ENCODE results near the gene ASPSCR1. TPM values are rescaled to one million over a fixed set of nuclear protein-coding genes. Genes with fewer than 3 reads are reported as not detected.

ASPSCR1 gene
- total and polyA plus RNA-seq, 9 of the 15 experiments (the other 6 are each of a cell fraction or from before 2014, with no cell fraction given): 0.90 to 36.9 (median 11.6) TPM

- TF ChIP-seq RBM14 (IDR thresholded peaks at IDR 0.05; ENCODE audit: borderline replicate concordance, insufficient read depth, low read depth, low read length) (0 out of 2 replicates have a peak, but pooled peaks have one; percentile 6), SNIP1 (IDR thresholded peaks at IDR 0.05; ENCODE audit: low read depth) (no peak), ARHGAP35 (IDR thresholded peaks at IDR 0.05; ENCODE audit: partially characterized antibody) (no peak), ID3 (CRISPR knock-in tag; IDR thresholded peaks at IDR 0.05) (no peak), ID3 (tag; IDR thresholded peaks at IDR 0.05) (no peak), OTX1 (CRISPR knock-in tag; IDR thresholded peaks at IDR 0.05) (no peak), KLF6 (CRISPR knock-in tag; IDR thresholded peaks at IDR 0.05; ENCODE audit: borderline replicate concordance) (no peak)
These were observed 47.0 kb upstream of the ASPSCR1 start (continued) for GRCh38 chr17:81930142-81931125.

- H4K20me1 ChIP-seq (replicated peaks; ENCODE audit: control insufficient read depth, insufficient read depth, low read length): peaks cover 10% of the 10 kb centered on the region
- ATAC-seq: no peak
- intact Hi-C loops (cut with micrococcal nuclease) (no loop called here), in situ Hi-C loops (cut with MboI) (no loop called here)
- ChIA-PET CTCF (ENCODE audit: low intra/inter-chr PET ratio) (no interaction called here), POLR2A (interaction anchor here (0.6 to 2.3 kb wide), 3 partner anchors 15 to 227 kb away, joined by 3 to 7 read pairs (median 3); no protein-coding TSS in a partner anchor)
- H3K4me2 ChIP-seq (ENCODE audit: insufficient read depth, low read length): no peak overlapping the region
- no peak overlapping the region for H3K27ac ChIP-seq (ENCODE audit: extremely low read depth, low read depth, low read length)
- peaks cover 36 to 96% of the 10 kb centered on the region in 2 experiments for H3K4me1 ChIP-seq (replicated peaks in 1 of 2; ENCODE audit: control insufficient read depth in 2 of 2, insufficient read depth in 2 of 2, low read length in 2 of 2)
- no peak overlapping the region for H3K4me3 ChIP-seq
- peaks cover 44% of the 10 kb centered on the region for H3K79me2 ChIP-seq (ENCODE audit: control insufficient read depth, insufficient read depth, low read length)
- H3K27me3 ChIP-seq (ENCODE audit: control insufficient read depth in 2 of 2, insufficient read depth in 2 of 2, low read length in 2 of 2): no peaks in the 10 kb centered on the region
- H3K9me3 ChIP-seq (replicated peaks; ENCODE audit: control insufficient read depth, insufficient read depth, low read depth, low read length): no peaks in the 10 kb centered on the region
- FAIRE-seq: no peak
- peaks cover 13% of the 10 kb centered on the region for H3K9me1 ChIP-seq (ENCODE audit: control insufficient read depth, insufficient read depth, low read length)
- no peak overlapping the region for H2AFZ ChIP-seq (ENCODE audit: low read depth, low read length)
- peak overlapping the region in 1 of 2 experiments; percentile 19; a peak in 1 of 4 replicates for H3K9ac ChIP-seq (ENCODE audit: insufficient read depth in 1 of 2, low read depth in 2 of 2, low read length in 2 of 2)
- peaks cover 36% of the 10 kb centered on the region; the same call in 2 of the 3 replicates for H3K36me3 ChIP-seq (ENCODE audit: control insufficient read depth, insufficient read depth, low read length)
- BruUV-seq (replicated peaks): no TSS peak
- WGBS (ENCODE audit: insufficient coverage, low coverage, missing lambda C conversion rate): 77% methylated on average over 11 of the region's 13 CpGs
- DNase-seq (ENCODE audit: extremely low read depth in 1 of 4, low spot score in 3 of 4): no peak
- TF ChIP-seq GTF2F1 (IDR thresholded peaks at IDR 0.05; ENCODE audit: low read depth, low read length) (no peak), RBFOX2 (IDR thresholded peaks at IDR 0.05; ENCODE audit: low read depth, low read length) (0 out of 2 replicates have a peak, but pooled peaks have one; percentile 33), SAFB2 (IDR thresholded peaks at IDR 0.05; ENCODE audit: borderline replicate concordance, low read depth, low read length, severe bottlenecking) (no peak), ELF4 (CRISPR knock-in tag; IDR thresholded peaks at IDR 0.05) (no peak), ATF3 (IDR thresholded peaks at IDR 0.05) (no peak), ATF3 (CRISPR knock-in tag; conservative IDR thresholded peaks at IDR 0.05) (no peak), POLR2B (IDR thresholded peaks at IDR 0.05; ENCODE audit: low read depth, partially characterized antibody) (no peak), ZNF146 (CRISPR knock-in tag; IDR thresholded peaks at IDR 0.05; ENCODE audit: unreplicated experiment) (no peak), POLR2G (IDR thresholded peaks at IDR 0.05; ENCODE audit: low read depth, low read length) (peak; percentile 86), ARID3A (IDR thresholded peaks at IDR 0.05; ENCODE audit: borderline replicate concordance, low read depth, low read length) (no peak), ELF1 (tag; IDR thresholded peaks at IDR 0.05) (no peak)
These were observed 46.3 kb upstream of the ASPSCR1 start for GRCh38 chr17:81931189-81931556.

Data from K562 (cell line).